Choroid plexus epithelial cell (primary cell): ENCODE measurements around the gene FRA10AC1.

Experiments used
- DNase-seq: peaks from one replicate; pipeline ENCODE4 v3.0.0-alpha.2; 2010; ENCODE audit warnings: low read depth
- H3K4me3 ChIP-seq: 2 replicates; pipeline ENCODE4 v1.5.1; 2011; ENCODE audit warnings: low read depth, mild to moderate bottlenecking, control low read depth, low read length, moderate library complexity
- TF ChIP-seq, protein P1 (sequence below): conservative IDR thresholded peaks from 2 replicates; pipeline ENCODE4 v1.5.1; 2011; ENCODE audit warnings: low read depth, mild to moderate bottlenecking, control low read depth, inconsistent platforms, low read length, moderate library complexity

The FRA10AC1 gene

GRCh38 chr10:93702210-93703001, at the start of gene FRA10AC1:
TSS of gene FRA10AC1 (minus strand) at chr10:93702592. CDS start at chr10:93700106, 2,486 bp downstream.
- peak; percentile 96 for DNase-seq
- TF ChIP-seq, protein P1, sequence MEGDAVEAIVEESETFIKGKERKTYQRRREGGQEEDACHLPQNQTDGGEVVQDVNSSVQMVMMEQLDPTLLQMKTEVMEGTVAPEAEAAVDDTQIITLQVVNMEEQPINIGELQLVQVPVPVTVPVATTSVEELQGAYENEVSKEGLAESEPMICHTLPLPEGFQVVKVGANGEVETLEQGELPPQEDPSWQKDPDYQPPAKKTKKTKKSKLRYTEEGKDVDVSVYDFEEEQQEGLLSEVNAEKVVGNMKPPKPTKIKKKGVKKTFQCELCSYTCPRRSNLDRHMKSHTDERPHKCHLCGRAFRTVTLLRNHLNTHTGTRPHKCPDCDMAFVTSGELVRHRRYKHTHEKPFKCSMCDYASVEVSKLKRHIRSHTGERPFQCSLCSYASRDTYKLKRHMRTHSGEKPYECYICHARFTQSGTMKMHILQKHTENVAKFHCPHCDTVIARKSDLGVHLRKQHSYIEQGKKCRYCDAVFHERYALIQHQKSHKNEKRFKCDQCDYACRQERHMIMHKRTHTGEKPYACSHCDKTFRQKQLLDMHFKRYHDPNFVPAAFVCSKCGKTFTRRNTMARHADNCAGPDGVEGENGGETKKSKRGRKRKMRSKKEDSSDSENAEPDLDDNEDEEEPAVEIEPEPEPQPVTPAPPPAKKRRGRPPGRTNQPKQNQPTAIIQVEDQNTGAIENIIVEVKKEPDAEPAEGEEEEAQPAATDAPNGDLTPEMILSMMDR, result peak; percentile 49
- H3K4me3 ChIP-seq, result peak within 1 kb of the TSS; percentile 88

DNA sequence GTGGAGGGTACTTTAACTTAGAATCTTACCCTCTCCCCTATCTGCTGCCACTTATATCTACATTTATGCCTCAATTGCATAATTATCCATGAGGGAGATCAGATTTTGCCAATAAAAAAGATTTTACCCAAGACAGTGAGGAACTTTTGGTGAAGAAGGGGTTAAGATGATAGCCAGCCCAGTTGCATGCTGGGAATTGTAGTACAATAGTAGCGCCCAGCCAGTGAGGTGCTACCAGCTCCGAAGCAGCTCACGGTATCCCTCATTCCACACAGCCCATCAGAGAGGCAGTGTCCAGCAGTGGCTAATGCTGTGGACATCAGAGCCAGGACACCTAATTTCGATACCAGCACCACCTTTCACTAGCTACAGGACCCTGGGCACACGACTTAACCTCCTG, 49.4 kb upstream of the FRA10AC1 start:
- peak overlapping the region; percentile 35 for H3K4me3 ChIP-seq
- DNase-seq, result peak; percentile 58
- TF ChIP-seq, protein P1, result no peak

- no peak for DNase-seq
- TF ChIP-seq, protein P1, result no peak
These were observed 48.7 kb upstream of the FRA10AC1 start for GRCh38 chr10:93751124-93751523.

GRCh38 chr10:93749218-93749799, 46.9 kb upstream of the FRA10AC1 start:
- TF ChIP-seq, protein P1, result no peak
- no peak overlapping the region for H3K4me3 ChIP-seq
- peak; percentile 18 for DNase-seq

More at GRCh38 chr10:93751124-93751523, 48.7 kb upstream of the FRA10AC1 start:
- H3K4me3 ChIP-seq, result no peak overlapping the region

DNA sequence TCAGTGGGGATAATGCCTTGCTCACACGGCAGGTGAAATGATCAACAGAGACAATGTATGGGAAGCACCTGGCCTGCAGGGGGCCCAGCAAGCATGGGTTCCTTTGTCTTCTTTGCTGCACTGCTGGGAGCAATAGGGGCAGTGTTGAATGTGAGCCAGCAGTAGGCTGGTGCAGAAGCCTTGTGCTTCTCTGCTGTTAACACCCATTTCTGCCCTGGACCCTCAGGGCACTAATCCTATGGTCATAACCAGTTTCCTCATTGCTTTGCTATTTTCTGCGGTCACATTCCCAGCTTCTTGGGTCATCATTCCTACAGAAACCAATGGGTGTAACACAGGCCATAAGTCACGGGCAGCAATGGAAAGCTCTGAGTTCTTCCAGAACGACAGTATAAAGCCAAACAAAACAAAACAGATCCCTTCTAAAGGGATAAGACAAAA, 44.5 kb upstream of the FRA10AC1 start:
- DNase-seq, result peak; percentile 92
- H3K4me3 ChIP-seq, result no peak overlapping the region
- TF ChIP-seq, protein P1, result peak; percentile 35

- TF ChIP-seq, protein P1, result peak; percentile 53
These were observed 43.1 kb upstream of the FRA10AC1 start for GRCh38 chr10:93745408-93746065.

More at GRCh38 chr10:93745408-93746065, 43.1 kb upstream of the FRA10AC1 start:
- no peak overlapping the region for H3K4me3 ChIP-seq
- DNase-seq, result peak; percentile 26
